Liver (tissue), 9 donors: ENCODE data around the gene CTDSPL2. TPM values are rescaled to one million over a fixed set of nuclear protein-coding genes. Genes with fewer than 3 reads are reported as not detected.

Source experiments
- DNase-seq: peaks from one replicate; pipeline ENCODE4 v3.0.0-alpha.2; 2017; ENCODE audit warnings: low spot score
- H3K27ac ChIP-seq, 2 donors: one replicate each; pipeline ENCODE4 v1.7.0; 2013; ENCODE audit warnings: inconsistent platforms in 2 of 2, low read length in 2 of 2, control low read depth in 1 of 2, low read depth in 1 of 2, mild to moderate bottlenecking in 1 of 2
- H3K27me3 ChIP-seq, 4 donors: one replicate each; pipeline versions ENCODE4 v1.6.1 to v1.7.0; 2013; ENCODE audit warnings: low read length in 3 of 4, inconsistent platforms in 1 of 4, mild to moderate bottlenecking in 1 of 4, moderate library complexity in 1 of 4; ENCODE audit not compliant: control insufficient read depth in 4 of 4, insufficient read depth in 4 of 4
- H3K36me3 ChIP-seq, 4 donors: one replicate each; pipeline versions ENCODE4 v1.6.1 to v1.7.0; 2013; ENCODE audit warnings: low read length in 3 of 4, mild to moderate bottlenecking in 3 of 4, low read depth in 1 of 4, moderate library complexity in 1 of 4; ENCODE audit not compliant: control insufficient read depth in 4 of 4, insufficient read depth in 3 of 4
- H3K4me1 ChIP-seq, 4 donors: one replicate each; pipeline versions ENCODE4 v1.6.1 to v1.7.0; 2013; ENCODE audit warnings: low read length in 3 of 4, mild to moderate bottlenecking in 3 of 4, moderate library complexity in 1 of 4; ENCODE audit not compliant: control insufficient read depth in 4 of 4, insufficient read depth in 4 of 4
- H3K4me3 ChIP-seq, 3 donors: one replicate each; pipeline versions ENCODE4 v1.6.1 to v1.7.0; 2013; ENCODE audit warnings: low read length in 3 of 3, control low read depth in 1 of 3, low read depth in 1 of 3, mild to moderate bottlenecking in 1 of 3
- H3K9ac ChIP-seq, 2 donors: one replicate each; pipeline ENCODE4 v1.7.0; 2013; ENCODE audit warnings: low read length in 2 of 2, mild to moderate bottlenecking in 2 of 2, moderate library complexity in 2 of 2, control low read depth in 1 of 2, low read depth in 1 of 2
- H3K9me3 ChIP-seq, 4 donors: one replicate each; pipeline versions ENCODE4 v1.6.1 to v1.7.0; 2013; ENCODE audit warnings: low read length in 3 of 4; ENCODE audit not compliant: control insufficient read depth in 4 of 4
- CTCF ChIP-seq: fragments of 150-350 bp; IDR thresholded peaks from 2 replicates; pipeline ENCODE4 v1.5.1; 2017; ENCODE audit warnings: improper control_type of control experiment, low read depth, low read length; ENCODE audit not compliant: missing input control
- EGR1 ChIP-seq, 2 donors: IDR thresholded peaks; 2 replicates each; pipeline ENCODE4 v1.6.1; 2016 to 2018; ENCODE audit warnings: antibody characterized with exemption in 2 of 2, low read depth in 2 of 2
- FOXA2 ChIP-seq: IDR thresholded peaks from 2 replicates; pipeline ENCODE4 v1.6.1; 2016; ENCODE audit warnings: antibody characterized with exemption
- GABPA ChIP-seq, 2 donors: IDR thresholded peaks in 1 of 2; conservative IDR thresholded peaks in 1 of 2; 2 replicates each; pipeline ENCODE4 v1.6.1; 2016; ENCODE audit warnings: antibody characterized with exemption in 2 of 2, mild to moderate bottlenecking in 1 of 2, moderate library complexity in 1 of 2
- HNF4A ChIP-seq, 2 donors: conservative IDR thresholded peaks; 2 replicates each; pipeline ENCODE4 v1.6.1; 2016; ENCODE audit warnings: antibody characterized with exemption in 2 of 2, mild to moderate bottlenecking in 2 of 2
- HNF4G ChIP-seq: IDR thresholded peaks from 2 replicates; pipeline ENCODE4 v1.6.1; 2016; ENCODE audit warnings: antibody characterized with exemption
- JUND ChIP-seq, 2 donors: IDR thresholded peaks; 2 replicates each; pipeline ENCODE4 v1.6.1; 2016; ENCODE audit warnings: antibody characterized with exemption in 2 of 2
- MAX ChIP-seq: IDR thresholded peaks from 2 replicates; pipeline ENCODE4 v1.6.1; 2016; ENCODE audit warnings: antibody characterized with exemption
- NR2F2 ChIP-seq: IDR thresholded peaks from 2 replicates; pipeline ENCODE4 v1.6.1; 2016; ENCODE audit warnings: antibody characterized with exemption
- RAD21 ChIP-seq, 2 donors: IDR thresholded peaks; 2 replicates each; pipeline ENCODE4 v1.6.1; 2016; ENCODE audit warnings: antibody characterized with exemption in 2 of 2, mild to moderate bottlenecking in 2 of 2
- RXRA ChIP-seq, 2 donors: IDR thresholded peaks; 2 replicates each; pipeline ENCODE4 v1.6.1; 2017 to 2018; ENCODE audit warnings: antibody characterized with exemption in 2 of 2, mild to moderate bottlenecking in 1 of 2
- SP1 ChIP-seq: IDR thresholded peaks from 2 replicates; pipeline ENCODE4 v1.6.1; 2018; ENCODE audit warnings: antibody characterized with exemption, mild to moderate bottlenecking
- TAF1 ChIP-seq: conservative IDR thresholded peaks from 2 replicates; pipeline ENCODE4 v1.6.1; 2016; ENCODE audit warnings: antibody characterized with exemption, mild to moderate bottlenecking
- YY1 ChIP-seq: IDR thresholded peaks from 2 replicates; pipeline ENCODE4 v1.6.1; 2016; ENCODE audit warnings: antibody characterized with exemption, mild to moderate bottlenecking
- polyA plus RNA-seq, 2 donors: library from polyadenylated mRNA; stranded (reverse) in 1 of 2; unstranded in 1 of 2; fragments of 200-250 nt in 1 of 2; fragments of >200 nt in 1 of 2; fragmentation: Nextera tagmentation in 1 of 2; extraction: Ambion mirVana in 1 of 2; gene quantifications; one replicate each; pipeline versions ENCODE4 v1.2.1 to v1.2.3, GENCODE V29; 2013 to 2015
- total RNA-seq, 2 donors: library from RNA; depleted of rRNA; stranded (reverse); fragments of >200 nt; gene quantifications; one replicate each; pipeline ENCODE4 v1.2.3, GENCODE V29; 2014
- TF ChIP-seq, protein P1 (sequence below): IDR thresholded peaks from 2 replicates; pipeline ENCODE4 v1.6.1; 2016; ENCODE audit warnings: antibody characterized with exemption
- TF ChIP-seq, protein P2 (sequence below): IDR thresholded peaks from 2 replicates; pipeline ENCODE4 v1.6.1; 2016; ENCODE audit warnings: antibody characterized with exemption
- TF ChIP-seq, protein P3 (sequence below): IDR thresholded peaks from 2 replicates; pipeline ENCODE4 v1.6.1; 2016; ENCODE audit warnings: antibody characterized with exemption, mild to moderate bottlenecking
- donor health status: healthy.
- donor health status: healthy.
- donor health status: healthy.
- donor health status: healthy.
- donor health status: healthy.

The CTDSPL2 gene
- total and polyA plus RNA-seq, 4 donors, result 3.6 to 41.5 (median 21.2) TPM

GRCh38 chr15:44381236-44381635 lies 46.2 kb upstream of the CTDSPL2 start:
- Histone ChIP-seq H3K27me3 (no peaks in the 10 kb centered on the region), H3K9ac (no peak overlapping the region), H3K9me3 (no peaks in the 10 kb centered on the region), H3K4me1 (no peaks in the 10 kb centered on the region), H3K36me3 (peaks cover 4 to 9% (median 4%) of the 10 kb centered on the region in 4 donors), H3K27ac (no peak overlapping the region), H3K4me3 (no peak overlapping the region)
- no peak for TF ChIP-seq RAD21 (IDR thresholded peaks at IDR 0.05)
- TF ChIP-seq FOXA2, result no peak
- TF ChIP-seq JUND (IDR thresholded peaks at IDR 0.05), result no peak
- no peak for TF ChIP-seq TAF1
- TF ChIP-seq CTCF, result no peak
- no peak for TF ChIP-seq EGR1 (IDR thresholded peaks at IDR 0.05; ENCODE audit: low read depth in 2 of 2)
- TF ChIP-seq SP1, result no peak
- TF ChIP-seq HNF4G, result no peak
- no peak for TF ChIP-seq GABPA (IDR thresholded peaks at IDR 0.05 in 1 of 2, conservative IDR thresholded peaks at IDR 0.05 in 1 of 2)
- TF ChIP-seq, protein P1, sequence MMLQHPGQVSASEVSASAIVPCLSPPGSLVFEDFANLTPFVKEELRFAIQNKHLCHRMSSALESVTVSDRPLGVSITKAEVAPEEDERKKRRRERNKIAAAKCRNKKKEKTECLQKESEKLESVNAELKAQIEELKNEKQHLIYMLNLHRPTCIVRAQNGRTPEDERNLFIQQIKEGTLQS, result no peak
- TF ChIP-seq HNF4A (conservative IDR thresholded peaks at IDR 0.05), result no peak
- no peak for TF ChIP-seq MAX
- TF ChIP-seq, protein P2, sequence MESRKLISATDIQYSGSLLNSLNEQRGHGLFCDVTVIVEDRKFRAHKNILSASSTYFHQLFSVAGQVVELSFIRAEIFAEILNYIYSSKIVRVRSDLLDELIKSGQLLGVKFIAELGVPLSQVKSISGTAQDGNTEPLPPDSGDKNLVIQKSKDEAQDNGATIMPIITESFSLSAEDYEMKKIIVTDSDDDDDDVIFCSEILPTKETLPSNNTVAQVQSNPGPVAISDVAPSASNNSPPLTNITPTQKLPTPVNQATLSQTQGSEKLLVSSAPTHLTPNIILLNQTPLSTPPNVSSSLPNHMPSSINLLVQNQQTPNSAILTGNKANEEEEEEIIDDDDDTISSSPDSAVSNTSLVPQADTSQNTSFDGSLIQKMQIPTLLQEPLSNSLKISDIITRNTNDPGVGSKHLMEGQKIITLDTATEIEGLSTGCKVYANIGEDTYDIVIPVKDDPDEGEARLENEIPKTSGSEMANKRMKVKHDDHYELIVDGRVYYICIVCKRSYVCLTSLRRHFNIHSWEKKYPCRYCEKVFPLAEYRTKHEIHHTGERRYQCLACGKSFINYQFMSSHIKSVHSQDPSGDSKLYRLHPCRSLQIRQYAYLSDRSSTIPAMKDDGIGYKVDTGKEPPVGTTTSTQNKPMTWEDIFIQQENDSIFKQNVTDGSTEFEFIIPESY, result no peak
- TF ChIP-seq YY1, result no peak
- TF ChIP-seq, protein P3, sequence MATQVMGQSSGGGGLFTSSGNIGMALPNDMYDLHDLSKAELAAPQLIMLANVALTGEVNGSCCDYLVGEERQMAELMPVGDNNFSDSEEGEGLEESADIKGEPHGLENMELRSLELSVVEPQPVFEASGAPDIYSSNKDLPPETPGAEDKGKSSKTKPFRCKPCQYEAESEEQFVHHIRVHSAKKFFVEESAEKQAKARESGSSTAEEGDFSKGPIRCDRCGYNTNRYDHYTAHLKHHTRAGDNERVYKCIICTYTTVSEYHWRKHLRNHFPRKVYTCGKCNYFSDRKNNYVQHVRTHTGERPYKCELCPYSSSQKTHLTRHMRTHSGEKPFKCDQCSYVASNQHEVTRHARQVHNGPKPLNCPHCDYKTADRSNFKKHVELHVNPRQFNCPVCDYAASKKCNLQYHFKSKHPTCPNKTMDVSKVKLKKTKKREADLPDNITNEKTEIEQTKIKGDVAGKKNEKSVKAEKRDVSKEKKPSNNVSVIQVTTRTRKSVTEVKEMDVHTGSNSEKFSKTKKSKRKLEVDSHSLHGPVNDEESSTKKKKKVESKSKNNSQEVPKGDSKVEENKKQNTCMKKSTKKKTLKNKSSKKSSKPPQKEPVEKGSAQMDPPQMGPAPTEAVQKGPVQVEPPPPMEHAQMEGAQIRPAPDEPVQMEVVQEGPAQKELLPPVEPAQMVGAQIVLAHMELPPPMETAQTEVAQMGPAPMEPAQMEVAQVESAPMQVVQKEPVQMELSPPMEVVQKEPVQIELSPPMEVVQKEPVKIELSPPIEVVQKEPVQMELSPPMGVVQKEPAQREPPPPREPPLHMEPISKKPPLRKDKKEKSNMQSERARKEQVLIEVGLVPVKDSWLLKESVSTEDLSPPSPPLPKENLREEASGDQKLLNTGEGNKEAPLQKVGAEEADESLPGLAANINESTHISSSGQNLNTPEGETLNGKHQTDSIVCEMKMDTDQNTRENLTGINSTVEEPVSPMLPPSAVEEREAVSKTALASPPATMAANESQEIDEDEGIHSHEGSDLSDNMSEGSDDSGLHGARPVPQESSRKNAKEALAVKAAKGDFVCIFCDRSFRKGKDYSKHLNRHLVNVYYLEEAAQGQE, result no peak
- no peak for TF ChIP-seq NR2F2
- no peak for TF ChIP-seq RXRA (IDR thresholded peaks at IDR 0.05)
- DNase-seq, result no peak
